ENCODE data around the gene TRHDE. TPM values are rescaled to one million over a fixed set of nuclear protein-coding genes. Genes with fewer than 3 reads are reported as not detected.

Gene TRHDE
- total RNA-seq, 1 experiment from 2014 or later, result 18.2 TPM

- DNase-seq (ENCODE audit: low read depth), result no peak
Observed at GRCh38 chr12:72307229-72307628, 35.1 kb downstream of the TRHDE start.

GRCh38 chr12:72311946-72312345 lies 39.8 kb downstream of the TRHDE start:
- DNase-seq (ENCODE audit: low read depth), result no peak

- DNase-seq (ENCODE audit: low read depth), result no peak
Observed at GRCh38 chr12:72313806-72314205, 41.6 kb downstream of the TRHDE start.

GRCh38 chr12:72315858-72316257 lies 43.7 kb downstream of the TRHDE start:
- no peak for DNase-seq (ENCODE audit: low read depth)

GRCh38 chr12:72318341-72318740 lies 46.2 kb downstream of the TRHDE start:
- DNase-seq (ENCODE audit: low read depth), result no peak

- DNase-seq (ENCODE audit: low read depth), result peak; percentile 40
Observed at GRCh38 chr12:72323881-72324280, 51.7 kb downstream of the TRHDE start.

GRCh38 chr12:72330301-72330700 lies 58.1 kb downstream of the TRHDE start:
- DNase-seq (ENCODE audit: low read depth), result peak; percentile 17

GRCh38 chr12:72330784-72331183 lies 58.6 kb downstream of the TRHDE start:
- no peak for DNase-seq (ENCODE audit: low read depth)

GRCh38 chr12:72337382-72337781 lies 65.2 kb downstream of the TRHDE start:
- no peak for DNase-seq (ENCODE audit: low read depth)

GRCh38 chr12:72337946-72338345 lies 65.8 kb downstream of the TRHDE start:
- DNase-seq (ENCODE audit: low read depth), result no peak

- DNase-seq (ENCODE audit: low read depth), result no peak
Observed at GRCh38 chr12:72338437-72338836, 66.3 kb downstream of the TRHDE start.

GRCh38 chr12:72346363-72346944 lies 74.3 kb downstream of the TRHDE start:
- DNase-seq (ENCODE audit: low read depth), result peak; percentile 79

- DNase-seq (ENCODE audit: low read depth), result no peak
Observed at GRCh38 chr12:72349491-72349890, 77.3 kb downstream of the TRHDE start.

GRCh38 chr12:72359416-72359815 lies 87.2 kb downstream of the TRHDE start:
- DNase-seq (ENCODE audit: low read depth), result no peak

GRCh38 chr12:72365151-72365550 lies 93.0 kb downstream of the TRHDE start:
- DNase-seq (ENCODE audit: low read depth), result peak; percentile 46

- no peak for DNase-seq (ENCODE audit: low read depth)
Observed at GRCh38 chr12:72366255-72366654, 94.1 kb downstream of the TRHDE start.

- DNase-seq (ENCODE audit: low read depth), result no peak
Observed at GRCh38 chr12:72368298-72368697, 96.1 kb downstream of the TRHDE start.

- DNase-seq (ENCODE audit: low read depth), result no peak
Observed at GRCh38 chr12:72368719-72369422, 96.7 kb downstream of the TRHDE start.

GRCh38 chr12:72369423-72369959 lies 97.3 kb downstream of the TRHDE start:
- DNase-seq (ENCODE audit: low read depth), result no peak

- DNase-seq (ENCODE audit: low read depth), result no peak
Observed at GRCh38 chr12:72380441-72380840, 108.3 kb downstream of the TRHDE start.

GRCh38 chr12:72388322-72388721 lies 116.2 kb downstream of the TRHDE start:
- no peak for DNase-seq (ENCODE audit: low read depth)

- DNase-seq (ENCODE audit: low read depth), result no peak
Observed at GRCh38 chr12:72390146-72390545, 118.0 kb downstream of the TRHDE start.

- DNase-seq (ENCODE audit: low read depth), result no peak
Observed at GRCh38 chr12:72406111-72406510, 133.9 kb downstream of the TRHDE start.

Data from HT1080 (cell line).